Naive thymus-derived CD8-positive, alpha-beta T cell (primary cell): ENCODE data around the gene TMEM132C. TPM values are rescaled to one million over a fixed set of nuclear protein-coding genes. Genes with fewer than 3 reads are reported as not detected.

ENCODE experiments used
- ATAC-seq, 2 donors: fragments of 150-1000 bp; cut with Tn5 transposase in 1 of 2; sonication (Bioruptor Pico), chemical (Tn5 transposase) in 1 of 2; 1 replicate in 1 of 2; 2 replicates in 1 of 2; pipeline ENCODE4 v1.10.0; 2021; ENCODE audit warnings: mild to moderate bottlenecking in 2 of 2, moderate library complexity in 2 of 2
- POLR2A ChIA-PET: fragments of 350-600 bp; sonication (Branson Sonifier 250); formaldehyde crosslinking; loops from one replicate; lab custom pipeline; 2021; ENCODE audit warnings: antibody characterized with exemption; lab: Charles Lee
- DNase-seq, 10 donors: peaks; one replicate each; pipeline versions ENCODE4 v3.0.0 to v3.0.0-alpha.2; 2020 to 2022
- H3K27ac Mint-ChIP-seq, 10 donors: one replicate each; pipeline ENCODE4 v1.8.0; 2020 to 2022; ENCODE audit warnings: mild to moderate bottlenecking in 10 of 10, mixed read lengths in 10 of 10, moderate library complexity in 4 of 10, inconsistent platforms in 1 of 10
- H3K27me3 Mint-ChIP-seq, 5 donors: one replicate each; pipeline ENCODE4 v1.8.0; 2021 to 2022; ENCODE audit warnings: mixed read lengths in 5 of 5
- H3K36me3 Mint-ChIP-seq, 3 donors: one replicate each; pipeline ENCODE4 v1.8.0; 2020 to 2022; ENCODE audit warnings: mixed read lengths in 3 of 3, mild to moderate bottlenecking in 2 of 3, inconsistent platforms in 1 of 3
- H3K4me1 Mint-ChIP-seq, 4 donors: one replicate each; pipeline ENCODE4 v1.8.0; 2021 to 2022; ENCODE audit warnings: mixed read lengths in 4 of 4
- H3K4me3 Mint-ChIP-seq, 10 donors: one replicate each; pipeline ENCODE4 v1.8.0; 2020 to 2022; ENCODE audit warnings: mild to moderate bottlenecking in 10 of 10, mixed read lengths in 10 of 10, moderate library complexity in 6 of 10, inconsistent platforms in 1 of 10
- H3K9me3 Mint-ChIP-seq, 9 donors: one replicate each; pipeline ENCODE4 v1.8.0; 2020 to 2022; ENCODE audit warnings: mixed read lengths in 9 of 9, mild to moderate bottlenecking in 3 of 9, inconsistent platforms in 1 of 9, moderate library complexity in 1 of 9
- polyA plus RNA-seq, 3 donors: library from polyadenylated mRNA; unstranded; fragments of 300-500 nt; fragmentation: Illumina TruSeq; gene quantifications; one replicate each; pipeline ENCODE4 v1.2.3, GENCODE V29; 2021
- total RNA-seq, 8 experiments: library from RNA in 2 of 8; stranded (reverse) in 2 of 8; gene quantifications; one replicate each; pipeline ENCODE4 v1.2.3 and lab custom pipeline; 2021 to 2026

The TMEM132C gene
- total and polyA plus RNA-seq, 5 experiments from 2014 or later: 0.11 TPM; not detected in 4

DNA sequence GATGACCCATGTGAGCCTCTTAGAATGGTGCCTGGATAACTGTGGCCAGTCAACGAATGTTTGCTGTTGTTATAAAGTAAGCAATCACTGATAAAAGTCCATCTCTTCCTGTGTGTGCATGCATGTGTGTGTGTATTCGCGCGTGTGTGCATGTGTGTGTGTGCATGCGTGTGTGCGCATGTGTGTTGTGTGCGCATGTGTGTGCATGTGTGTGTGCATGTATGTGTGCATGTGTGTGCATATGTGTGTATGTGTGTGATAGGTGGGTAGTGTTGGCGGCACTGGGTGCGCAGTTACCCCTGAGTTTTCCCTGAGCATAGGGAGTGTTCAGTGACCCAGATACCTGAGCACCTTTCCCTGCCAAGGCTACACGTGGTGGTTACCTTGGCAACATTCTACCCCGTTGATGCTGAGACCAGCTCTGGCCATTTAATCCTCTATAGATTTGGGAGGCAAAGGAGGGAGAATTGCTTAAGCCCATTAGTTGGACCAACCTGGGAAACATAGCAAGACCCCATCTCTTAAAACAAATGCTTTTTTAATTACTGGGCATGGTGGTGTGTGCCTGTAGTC, 419.0 kb downstream of the TMEM132C start:
- peaks cover 0 to 9% (median 1%) of the 10 kb centered on the region in 5 donors for H3K27me3 Mint-ChIP-seq

DNA sequence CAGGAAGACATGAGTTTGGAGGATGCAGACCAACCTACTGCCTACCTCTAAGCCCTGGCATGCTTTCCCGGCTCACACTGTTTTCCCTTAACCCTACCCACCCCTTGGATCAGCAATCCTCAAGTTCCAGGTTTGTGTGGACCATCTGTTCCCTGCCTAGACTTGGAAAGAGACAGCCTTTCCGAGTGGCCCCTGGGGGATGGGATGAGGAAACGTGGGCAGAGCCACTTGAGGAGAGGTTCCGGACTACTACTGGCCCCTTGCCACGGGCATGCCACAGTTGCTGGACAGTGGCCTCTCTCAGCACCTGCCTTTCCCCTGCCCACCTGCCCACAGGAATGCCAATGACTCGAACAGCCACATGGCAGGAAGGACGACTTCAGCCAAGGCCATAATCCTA, 420.9 kb downstream of the TMEM132C start:
- H3K36me3 Mint-ChIP-seq: no peaks in the 10 kb centered on the region

More for the DNA sequence above, 419.0 kb downstream of the TMEM132C start:
- POLR2A ChIA-PET: no interaction called here
- no peak for DNase-seq
- H3K36me3 Mint-ChIP-seq: no peaks in the 10 kb centered on the region
- no peak overlapping the region for H3K27ac Mint-ChIP-seq
- ATAC-seq: no peak
- H3K4me3 Mint-ChIP-seq: no peak overlapping the region
- no peaks in the 10 kb centered on the region for H3K4me1 Mint-ChIP-seq
- peaks cover 0 to 19% (median 0%) of the 10 kb centered on the region in 9 donors for H3K9me3 Mint-ChIP-seq

DNA sequence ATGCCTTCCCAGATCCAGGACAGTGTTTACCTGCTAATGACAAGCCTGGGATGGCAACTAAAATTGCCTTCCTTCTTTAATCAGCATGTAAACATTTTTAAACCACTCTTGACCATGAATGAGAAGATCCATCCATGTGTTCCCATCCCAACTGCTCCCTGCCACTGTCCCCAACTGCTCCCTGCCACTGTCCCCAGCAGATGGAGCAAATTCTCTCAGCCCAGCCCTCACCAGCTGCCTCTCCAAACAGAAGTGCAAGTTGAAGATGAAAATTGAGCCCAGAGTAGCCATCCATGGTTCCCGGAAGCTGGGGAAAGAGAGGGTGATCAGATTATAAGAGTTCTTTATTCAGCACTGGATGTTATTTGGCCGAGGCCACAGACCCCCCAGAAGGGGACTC, 423.7 kb downstream of the TMEM132C start:
- POLR2A ChIA-PET: no interaction called here
- Mint-ChIP-seq H3K4me1 (no peaks in the 10 kb centered on the region), H3K9me3 (peaks cover 0 to 19% (median 0%) of the 10 kb centered on the region in 9 donors), H3K27ac (no peak overlapping the region), H3K4me3 (no peak overlapping the region), H3K27me3 (peaks cover 0 to 2% (median 0%) of the 10 kb centered on the region in 5 donors), H3K36me3 (no peaks in the 10 kb centered on the region)
- DNase-seq (no peak), ATAC-seq (no peak)

More for the DNA sequence above, 420.9 kb downstream of the TMEM132C start:
- Mint-ChIP-seq H3K9me3 (peaks cover 0 to 19% (median 0%) of the 10 kb centered on the region in 9 donors), H3K4me1 (no peaks in the 10 kb centered on the region), H3K4me3 (no peak overlapping the region), H3K27me3 (peaks cover 0 to 5% (median 0%) of the 10 kb centered on the region in 5 donors), H3K27ac (no peak overlapping the region)
- POLR2A ChIA-PET: no interaction called here
- DNase-seq: no peak
- no peak for ATAC-seq

DNA sequence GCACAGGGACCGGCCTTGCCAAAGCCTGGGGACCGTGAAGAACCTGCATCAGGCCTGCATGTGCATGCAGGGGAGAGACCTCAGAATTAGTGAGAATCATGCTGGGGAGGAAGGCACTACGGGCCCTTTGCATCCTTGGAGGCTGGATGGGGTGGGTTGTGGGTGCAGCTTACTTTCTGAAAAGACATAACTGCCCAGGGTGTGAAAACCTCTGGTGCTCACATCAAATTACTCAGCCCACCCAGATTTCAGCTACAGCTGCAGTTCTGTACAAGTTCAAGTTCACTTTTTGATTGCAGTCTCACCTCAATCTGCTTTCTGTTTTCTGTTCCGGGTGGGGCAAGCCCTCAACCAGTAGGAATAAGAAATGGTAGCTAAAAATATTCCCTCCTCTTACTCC, 426.1 kb downstream of the TMEM132C start:
- DNase-seq (peak in 1 of 10 donors; percentile 11), ATAC-seq (no peak)
- peaks cover 0 to 7% (median 0%) of the 10 kb centered on the region in 3 donors for H3K36me3 Mint-ChIP-seq
- peaks cover 0 to 11% (median 5%) of the 10 kb centered on the region in 9 donors for H3K9me3 Mint-ChIP-seq
- peak overlapping the region in 1 of 10 donors; percentile 9 for H3K4me3 Mint-ChIP-seq
- H3K27ac Mint-ChIP-seq: no peak overlapping the region
- POLR2A ChIA-PET: no interaction called here
- no peaks in the 10 kb centered on the region for H3K4me1 Mint-ChIP-seq
- peaks cover 0 to 8% (median 2%) of the 10 kb centered on the region in 5 donors for H3K27me3 Mint-ChIP-seq

DNA sequence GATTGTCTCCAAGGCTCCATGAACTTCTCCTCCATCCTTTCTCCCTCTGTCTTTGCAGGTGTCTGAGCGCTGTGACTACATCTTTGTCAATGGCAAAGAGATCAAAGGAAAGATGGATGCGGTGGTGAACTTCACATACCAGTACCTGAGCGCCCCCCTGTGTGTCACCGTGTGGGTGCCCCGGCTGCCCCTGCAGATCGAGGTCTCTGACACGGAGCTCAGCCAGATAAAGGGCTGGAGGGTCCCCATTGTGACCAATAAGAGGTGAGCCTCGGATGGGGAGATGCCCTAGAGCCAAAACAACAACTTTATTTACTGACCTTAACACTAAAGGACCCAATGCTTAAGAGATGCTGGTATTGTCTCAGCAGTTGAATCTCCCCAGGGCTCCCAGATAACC, 426.8 kb downstream of the TMEM132C start:
- no peak for DNase-seq
- H3K4me3 Mint-ChIP-seq: no peak overlapping the region
- peaks cover 0 to 7% (median 0%) of the 10 kb centered on the region in 3 donors for H3K36me3 Mint-ChIP-seq
- ATAC-seq: no peak
- H3K27ac Mint-ChIP-seq: peak overlapping the region in 1 of 10 donors; percentile 59
- H3K9me3 Mint-ChIP-seq: peaks cover 0 to 11% (median 4%) of the 10 kb centered on the region in 9 donors
- POLR2A ChIA-PET: no interaction called here
- peaks cover 0 to 3% (median 0%) of the 10 kb centered on the region in 4 donors for H3K4me1 Mint-ChIP-seq
- peaks cover 0 to 8% (median 2%) of the 10 kb centered on the region in 5 donors for H3K27me3 Mint-ChIP-seq

DNA sequence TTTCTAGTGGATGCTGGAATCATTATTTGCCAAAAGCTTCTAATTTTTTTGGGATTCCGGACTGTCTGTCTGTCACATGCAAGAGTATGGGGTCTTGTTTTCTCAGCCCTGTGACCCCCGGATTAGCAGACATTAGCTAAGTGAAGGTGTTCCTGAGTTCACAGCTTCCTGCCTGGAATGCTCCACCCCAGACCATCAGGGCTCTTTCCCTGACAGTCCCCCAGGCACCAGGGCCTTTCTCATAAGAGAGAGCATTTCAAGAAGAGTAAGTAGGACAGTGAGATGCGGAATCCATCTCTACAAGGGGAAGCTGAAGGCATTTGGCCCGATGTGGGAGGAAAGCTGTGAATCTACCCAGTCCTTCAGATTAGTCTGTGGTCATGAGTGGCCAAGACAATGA, 427.5 kb downstream of the TMEM132C start:
- H3K9me3 Mint-ChIP-seq: peaks cover 0 to 11% (median 4%) of the 10 kb centered on the region in 9 donors

DNA sequence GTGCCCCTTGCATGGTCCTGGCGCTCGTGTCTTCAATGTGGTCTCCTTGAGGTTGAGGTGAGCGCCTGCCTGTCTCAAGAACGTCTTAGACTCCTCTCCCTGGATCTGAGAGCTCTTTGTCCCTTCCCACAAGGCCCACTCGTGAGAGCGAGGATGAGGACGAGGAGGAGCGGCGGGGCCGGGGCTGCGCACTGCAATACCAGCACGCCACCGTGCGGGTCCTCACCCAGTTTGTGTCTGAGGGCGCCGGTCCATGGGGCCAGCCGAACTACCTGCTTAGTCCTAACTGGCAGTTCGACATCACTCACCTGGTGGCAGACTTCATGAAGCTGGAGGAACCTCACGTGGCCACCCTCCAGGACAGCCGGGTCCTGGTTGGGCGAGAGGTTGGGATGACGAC, 428.7 kb downstream of the TMEM132C start:
- Mint-ChIP-seq H3K4me1 (peaks cover 0 to 5% (median 0%) of the 10 kb centered on the region in 4 donors), H3K27me3 (peaks cover 0 to 8% (median 2%) of the 10 kb centered on the region in 5 donors), H3K4me3 (no peak overlapping the region), H3K9me3 (peaks cover 0 to 11% (median 5%) of the 10 kb centered on the region in 9 donors), H3K36me3 (peaks cover 0 to 7% (median 0%) of the 10 kb centered on the region in 3 donors), H3K27ac (no peak overlapping the region)
- DNase-seq: no peak
- POLR2A ChIA-PET: no interaction called here
- ATAC-seq: no peak

More for the DNA sequence above, 427.5 kb downstream of the TMEM132C start:
- H3K4me1 Mint-ChIP-seq: peaks cover 0 to 3% (median 0%) of the 10 kb centered on the region in 4 donors
- peaks cover 0 to 8% (median 2%) of the 10 kb centered on the region in 5 donors for H3K27me3 Mint-ChIP-seq
- no peak for DNase-seq
- no peak overlapping the region for H3K4me3 Mint-ChIP-seq
- H3K36me3 Mint-ChIP-seq: peaks cover 0 to 7% (median 0%) of the 10 kb centered on the region in 3 donors
- POLR2A ChIA-PET: no interaction called here
- no peak for ATAC-seq
- H3K27ac Mint-ChIP-seq: peak overlapping the region in 2 of 10 donors; percentile 15 to 59

DNA sequence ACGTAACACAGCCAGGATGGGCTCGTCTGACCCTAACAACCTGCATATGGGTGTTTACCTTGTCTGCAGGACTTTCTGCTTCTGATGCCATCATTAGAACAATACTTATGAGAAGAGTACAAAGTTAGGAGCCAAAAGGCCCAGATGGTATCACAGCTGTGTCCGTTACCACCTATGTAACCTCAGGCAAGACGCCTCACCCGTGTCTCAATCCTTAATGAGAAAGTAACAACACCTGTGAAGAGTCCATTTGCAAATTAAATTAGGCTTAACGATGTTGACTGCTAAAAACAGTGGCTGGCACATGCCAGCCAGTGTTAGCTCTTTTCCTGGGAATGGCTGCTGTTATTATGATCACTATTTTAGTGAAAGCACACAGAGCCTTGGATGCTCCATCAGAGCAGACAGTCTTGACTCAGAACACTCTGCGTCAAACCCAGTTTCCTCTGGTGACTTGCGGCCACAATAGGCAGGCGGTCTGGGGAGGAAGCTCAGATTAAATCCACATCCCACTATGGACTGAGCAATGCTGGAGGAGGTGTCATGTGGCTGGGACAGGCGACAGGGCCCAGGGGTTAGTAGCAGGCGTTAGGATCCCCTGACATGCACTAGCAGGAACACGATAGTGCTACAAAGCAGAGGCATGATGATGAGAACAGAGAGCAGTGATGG, 431.5 kb downstream of the TMEM132C start:
- POLR2A ChIA-PET: no interaction called here
- DNase-seq (no peak), ATAC-seq (no peak)
- peak overlapping the region in 1 of 10 donors; percentile 1 for H3K27ac Mint-ChIP-seq
- H3K9me3 Mint-ChIP-seq: peaks cover 0 to 11% (median 6%) of the 10 kb centered on the region in 9 donors
- peaks cover 0 to 12% (median under 1%) of the 10 kb centered on the region in 4 donors for H3K4me1 Mint-ChIP-seq
- peaks cover 0 to 8% (median 2%) of the 10 kb centered on the region in 5 donors for H3K27me3 Mint-ChIP-seq
- peaks cover 0 to 7% (median 0%) of the 10 kb centered on the region in 3 donors for H3K36me3 Mint-ChIP-seq
- H3K4me3 Mint-ChIP-seq: no peak overlapping the region

DNA sequence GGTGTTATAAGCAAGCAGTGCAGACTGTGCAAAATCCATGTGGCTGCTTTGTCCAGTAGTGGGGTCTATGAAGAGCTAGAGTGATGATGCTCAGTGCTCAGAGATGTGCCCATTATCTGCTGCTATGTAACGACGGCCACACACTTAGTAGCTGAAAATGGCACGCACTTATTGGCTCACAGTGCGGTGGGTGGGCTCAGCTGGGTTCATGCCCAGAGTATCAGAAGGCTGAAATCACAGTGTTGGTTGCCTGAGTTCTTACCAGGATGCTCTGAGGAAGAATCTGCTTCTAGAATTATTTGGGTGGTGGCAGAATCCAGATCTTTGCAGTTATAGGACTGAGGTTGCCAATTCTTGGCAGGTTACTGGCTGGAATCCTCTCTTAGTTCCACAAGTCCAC, 432.1 kb downstream of the TMEM132C start:
- Mint-ChIP-seq H3K27ac (peak overlapping the region in 1 of 10 donors; percentile 13), H3K27me3 (peaks cover 0 to 8% (median 2%) of the 10 kb centered on the region in 5 donors), H3K36me3 (peaks cover 0 to 7% (median 0%) of the 10 kb centered on the region in 3 donors), H3K4me3 (no peak overlapping the region), H3K4me1 (peaks cover 0 to 12% (median under 1%) of the 10 kb centered on the region in 4 donors), H3K9me3 (peaks cover 0 to 11% (median 6%) of the 10 kb centered on the region in 9 donors)
- DNase-seq (no peak), ATAC-seq (no peak)
- POLR2A ChIA-PET: no interaction called here

DNA sequence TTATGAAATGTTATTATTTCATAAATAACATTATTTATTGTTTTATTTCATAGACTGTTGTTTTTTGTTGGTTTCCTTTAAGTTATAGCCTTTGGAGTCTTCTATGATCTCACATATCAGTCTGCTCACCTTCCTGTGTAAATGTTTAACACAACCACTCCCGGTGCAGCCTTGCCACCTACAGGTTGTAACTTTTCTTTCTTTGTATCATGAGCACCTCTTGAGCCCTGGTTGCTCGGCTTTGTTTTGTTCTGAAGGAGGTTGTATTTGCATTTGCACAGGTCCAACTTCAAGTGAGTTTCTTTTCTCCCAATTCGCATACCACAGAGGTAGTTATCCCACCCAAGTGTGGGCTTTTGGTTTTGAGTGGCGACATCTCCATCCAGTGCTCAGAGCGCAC, 435.4 kb downstream of the TMEM132C start:
- Mint-ChIP-seq H3K27me3 (peaks cover 0 to 12% (median 0%) of the 10 kb centered on the region in 5 donors), H3K4me3 (peak overlapping the region in 1 of 10 donors; percentile 12), H3K36me3 (peaks cover 0 to 3% (median 0%) of the 10 kb centered on the region in 3 donors), H3K9me3 (peaks cover 0 to 8% (median 5%) of the 10 kb centered on the region in 9 donors), H3K27ac (no peak overlapping the region), H3K4me1 (peaks cover 0 to 12% (median under 1%) of the 10 kb centered on the region in 4 donors)
- POLR2A ChIA-PET: no interaction called here
- no peak for ATAC-seq
- no peak for DNase-seq

DNA sequence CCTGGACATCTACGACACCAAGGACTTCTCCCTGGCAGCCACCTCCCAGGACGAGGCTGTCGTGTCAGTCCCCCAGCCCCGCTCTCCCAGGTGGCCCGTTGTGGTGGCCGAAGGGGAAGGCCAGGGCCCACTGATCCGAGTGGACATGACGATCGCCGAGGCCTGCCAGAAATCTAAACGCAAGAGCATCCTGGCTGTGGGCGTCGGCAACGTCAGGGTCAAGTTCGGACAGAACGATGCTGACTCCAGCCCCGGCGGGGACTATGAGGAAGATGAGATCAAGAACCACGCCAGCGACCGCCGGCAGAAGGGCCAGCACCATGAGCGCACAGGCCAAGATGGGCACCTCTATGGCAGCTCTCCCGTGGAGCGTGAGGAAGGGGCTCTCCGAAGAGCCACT, 438.2 kb downstream of the TMEM132C start:
- no peak for ATAC-seq
- H3K4me3 Mint-ChIP-seq: no peak overlapping the region

DNA sequence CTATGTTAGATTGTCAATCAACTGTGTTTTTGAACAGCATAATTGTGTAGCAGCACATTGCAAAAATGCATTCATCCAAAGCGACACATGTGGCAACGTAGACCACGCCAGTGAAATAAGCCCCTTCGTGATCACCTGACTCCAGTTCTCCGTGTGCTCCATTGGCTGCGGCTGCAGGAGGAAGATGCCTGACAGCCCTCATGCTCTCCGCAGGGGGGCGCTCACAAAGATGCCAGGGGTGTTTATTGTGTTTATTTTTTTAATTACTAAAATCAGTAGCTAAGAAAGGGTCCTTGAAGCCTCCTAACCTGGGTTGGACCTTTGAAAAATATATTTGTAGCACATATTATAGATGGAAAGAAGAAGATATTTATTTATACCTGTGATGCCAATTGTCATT, 440.5 kb downstream of the TMEM132C start:
- Mint-ChIP-seq H3K36me3 (no peaks in the 10 kb centered on the region), H3K4me3 (no peak overlapping the region), H3K27ac (no peak overlapping the region), H3K9me3 (peaks cover 0 to 2% (median 0%) of the 10 kb centered on the region in 9 donors), H3K27me3 (peaks cover 0 to 12% (median 0%) of the 10 kb centered on the region in 5 donors), H3K4me1 (peaks cover 0 to 3% (median under 1%) of the 10 kb centered on the region in 4 donors)
- POLR2A ChIA-PET: no interaction called here
- ATAC-seq: no peak
- DNase-seq: no peak

More for the DNA sequence above, 438.2 kb downstream of the TMEM132C start:
- Mint-ChIP-seq H3K27me3 (peaks cover 0 to 12% (median 0%) of the 10 kb centered on the region in 5 donors), H3K9me3 (peaks cover 0 to 2% (median 0%) of the 10 kb centered on the region in 9 donors), H3K36me3 (no peaks in the 10 kb centered on the region), H3K27ac (no peak overlapping the region), H3K4me1 (peaks cover 0 to 9% (median under 1%) of the 10 kb centered on the region in 4 donors)
- DNase-seq: no peak
- POLR2A ChIA-PET: no interaction called here

DNA sequence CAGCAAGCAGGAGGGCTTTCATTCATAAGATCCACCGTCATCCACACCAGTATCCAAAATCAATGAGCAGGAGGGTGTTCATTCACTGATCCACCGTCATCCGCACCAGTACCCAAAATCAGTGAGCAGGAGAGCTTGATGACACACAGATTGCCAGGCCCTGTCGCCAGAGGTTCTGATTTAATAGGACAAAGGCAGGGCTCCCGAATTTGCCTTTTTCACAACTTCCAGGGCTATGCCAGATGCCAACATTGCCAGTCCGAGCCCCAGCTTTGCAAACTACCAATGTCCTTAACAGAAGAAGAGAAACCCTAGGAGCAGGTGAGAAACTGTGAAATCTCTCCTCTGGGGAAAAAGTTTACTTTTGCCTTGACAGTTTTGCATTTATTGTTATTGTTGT, 441.8 kb downstream of the TMEM132C start:
- H3K27me3 Mint-ChIP-seq: peaks cover 0 to 20% (median 0%) of the 10 kb centered on the region in 5 donors
- DNase-seq: no peak
- peaks cover 0 to 7% (median 0%) of the 10 kb centered on the region in 9 donors for H3K9me3 Mint-ChIP-seq
- H3K27ac Mint-ChIP-seq: no peak overlapping the region
- no peaks in the 10 kb centered on the region for H3K4me1 Mint-ChIP-seq
- H3K4me3 Mint-ChIP-seq: no peak overlapping the region
- no peaks in the 10 kb centered on the region for H3K36me3 Mint-ChIP-seq
- no peak for ATAC-seq
- POLR2A ChIA-PET: no interaction called here
